HPDE6-E6E7 (cell line): ENCODE data around the gene RNASEH2A.

Experiments used
- DNase-seq: peaks from one replicate; pipeline ENCODE4 v3.0.0; 2011; ENCODE audit warnings: missing footprints; ENCODE audit errors: extremely low spot score

Gene RNASEH2A

GRCh38 chr19:12782424-12783290 is 23.7 kb upstream of the RNASEH2A start:
- no peak for DNase-seq

GRCh38 chr19:12783291-12783848 is 23.0 kb upstream of the RNASEH2A start:
- DNase-seq = no peak

- no peak for DNase-seq
Measured at GRCh38 chr19:12783849-12784393, 22.5 kb upstream of the RNASEH2A start.

- DNase-seq = no peak
Measured at GRCh38 chr19:12784394-12784870, 22.0 kb upstream of the RNASEH2A start.

GRCh38 chr19:12784871-12785430 is 21.4 kb upstream of the RNASEH2A start:
- no peak for DNase-seq

GRCh38 chr19:12785431-12786031 is 20.9 kb upstream of the RNASEH2A start:
- no peak for DNase-seq

GRCh38 chr19:12786141-12786870 is 20.1 kb upstream of the RNASEH2A start:
- DNase-seq = no peak

GRCh38 chr19:12786952-12787351 is 19.4 kb upstream of the RNASEH2A start:
- DNase-seq = no peak

- DNase-seq = no peak
Measured at GRCh38 chr19:12787458-12787857, 18.9 kb upstream of the RNASEH2A start.

- no peak for DNase-seq
Measured at GRCh38 chr19:12788042-12788681, 18.2 kb upstream of the RNASEH2A start.

- no peak for DNase-seq
Measured at GRCh38 chr19:12788682-12789097, 17.7 kb upstream of the RNASEH2A start.

- no peak for DNase-seq
Measured at GRCh38 chr19:12789098-12789903, 17.1 kb upstream of the RNASEH2A start.

GRCh38 chr19:12789904-12790619 is 16.3 kb upstream of the RNASEH2A start:
- DNase-seq = no peak

- no peak for DNase-seq
Measured at GRCh38 chr19:12790628-12791344, 15.6 kb upstream of the RNASEH2A start.

GRCh38 chr19:12791345-12792050 is 14.9 kb upstream of the RNASEH2A start, which contains the start of gene JUNB:
TSS of gene JUNB (plus strand) at chr19:12791486. CDS start at chr19:12791772, 286 bp downstream.
- DNase-seq = no peak

- no peak for DNase-seq
Measured at GRCh38 chr19:12792051-12792852, 14.1 kb upstream of the RNASEH2A start.

GRCh38 chr19:12792853-12793289 is 13.5 kb upstream of the RNASEH2A start:
- DNase-seq = no peak
